Panc1 (cell line): ENCODE measurements around the gene PEPD. TPM values are rescaled to one million over a fixed set of nuclear protein-coding genes. Genes with fewer than 3 reads are reported as not detected.
"Not testable (repeated sequence)": the region's sequence is repeated elsewhere in the genome, so short reads cannot be mapped to it uniquely, and the experiment has no call there.

ENCODE experiments used
- ATAC-seq: fragments of 200-7000 bp; cut with Tn5 transposase; 2 replicates; pipeline ENCODE4 v1.9.1; 2020; ENCODE audit warnings: mild to moderate bottlenecking, moderate library complexity
- BruUV-seq: library from RNA; stranded (reverse); fragments of 400-500 nt; replicated peaks from 2 replicates; lab custom pipeline; 2021; lab: Mats Ljungman, UMichigan
- CTCF ChIA-PET: fragments of 300-600 bp; sonication (Branson Sonifier 250); formaldehyde crosslinking; loops from one replicate; lab custom pipeline; 2022; ENCODE audit warnings: antibody characterized with exemption; lab: Charles Lee
- POLR2A ChIA-PET: fragments of 300-600 bp; sonication (Branson Sonifier 250); formaldehyde crosslinking; loops from one replicate; lab custom pipeline; 2022; ENCODE audit warnings: antibody characterized with exemption; lab: Charles Lee
- DNase-seq: peaks from one replicate; pipeline ENCODE4 v3.0.0-alpha.2; 2010; ENCODE audit warnings: low read depth, low spot score
- H3K27ac ChIP-seq: 2 replicates; pipeline ENCODE4 v1.5.1; 2011; ENCODE audit warnings: mild to moderate bottlenecking, low read length, inconsistent platforms
- H3K27me3 ChIP-seq: fragments of 200-500 bp; sonication (Bioruptor generic); 2 replicates; pipeline ENCODE4 v1.6.0; 2014; ENCODE audit warnings: low read length, inconsistent platforms; ENCODE audit not compliant: control insufficient read depth, insufficient read depth
- H3K36me3 ChIP-seq: fragments of 200-500 bp; sonication (Bioruptor generic); 2 replicates; pipeline ENCODE4 v1.5.1; 2014; ENCODE audit warnings: inconsistent platforms, mild to moderate bottlenecking, low read length, moderate library complexity; ENCODE audit not compliant: control insufficient read depth, insufficient read depth
- H3K4me1 ChIP-seq: 2 replicates; pipeline ENCODE4 v1.5.1; 2011; ENCODE audit warnings: inconsistent platforms, mild to moderate bottlenecking, low read length, moderate library complexity; ENCODE audit not compliant: control insufficient read depth, insufficient read depth
- H3K4me3 ChIP-seq, 2 experiments: 2 replicates each; pipeline ENCODE4 v1.5.1; 2011 to 2012; ENCODE audit warnings: low read depth in 2 of 2, low read length in 2 of 2, mild to moderate bottlenecking in 2 of 2, inconsistent platforms in 1 of 2, moderate library complexity in 1 of 2
- H3K9me3 ChIP-seq: fragments of 200-500 bp; sonication (Bioruptor generic); 2 replicates; pipeline ENCODE4 v1.5.1; 2014; ENCODE audit warnings: low read depth, mild to moderate bottlenecking, inconsistent platforms, low read length, moderate library complexity; ENCODE audit not compliant: control insufficient read depth, insufficient read depth
- CTCF ChIP-seq: fragments of 450-650 bp; IDR thresholded peaks from 2 replicates; pipeline ENCODE4 v1.5.1; 2017; ENCODE audit warnings: mild to moderate bottlenecking
- POLR2AphosphoS5 ChIP-seq: IDR thresholded peaks from 2 replicates; pipeline ENCODE4 v1.6.1; 2012; ENCODE audit warnings: mild to moderate bottlenecking, low read depth, low read length, moderate library complexity
- REST ChIP-seq, 2 experiments: IDR thresholded peaks; 2 replicates each; pipeline ENCODE4 v1.6.1; 2011 to 2012; ENCODE audit warnings: low read depth in 2 of 2, control low read depth in 1 of 2, low read length in 1 of 2, mild to moderate bottlenecking in 1 of 2, moderate library complexity in 1 of 2; ENCODE audit not compliant: insufficient read depth in 1 of 2
- SIN3A ChIP-seq: IDR thresholded peaks from 2 replicates; pipeline ENCODE4 v1.6.1; 2012; ENCODE audit warnings: low read depth, mild to moderate bottlenecking, low read length, moderate library complexity, borderline replicate concordance; ENCODE audit not compliant: insufficient read depth
- TCF7L2 ChIP-seq: IDR thresholded peaks from 2 replicates; pipeline ENCODE4 v1.6.1; 2011; ENCODE audit warnings: mild to moderate bottlenecking, low read depth, low read length, inconsistent platforms
- in situ Hi-C: cut with HindIII; loops from 2 replicates; pipeline ENCODE4 v1.10.0; 2016; ENCODE audit warnings: low sequenced_read_pairs, low pct_unique_long_range_greater_than_20kb
- intact Hi-C: fragments of 100-400 bp; cut with micrococcal nuclease; formaldehyde crosslinking; loops from one replicate; pipeline ENCODE4 v1.10.0; 2022; ENCODE audit not compliant: unreplicated experiment
- total RNA-seq: library from RNA; stranded (reverse); gene quantifications from one replicate; pipeline ENCODE4 v1.2.1, GENCODE V29; 2021; ENCODE audit not compliant: unreplicated experiment

The PEPD gene
- total RNA-seq, 1 experiment from 2014 or later, result 102 TPM

- Histone ChIP-seq H3K9me3 (no peaks in the 10 kb centered on the region), H3K4me1 (no peaks in the 10 kb centered on the region), H3K27me3 (no peaks in the 10 kb centered on the region), H3K4me3 (no peak overlapping the region), H3K36me3 (no peaks in the 10 kb centered on the region), H3K27ac (no peak overlapping the region)
- no peak for ATAC-seq
- intact Hi-C loops (no loop called here), in situ Hi-C loops (no loop called here)
- no peak for DNase-seq
- POLR2A ChIA-PET, result interaction anchor here (0.6 kb wide), 1 partner anchor 554 kb away, joined by 5 read pairs; no protein-coding TSS in a partner anchor
- TF ChIP-seq TCF7L2 (no peak), REST (IDR thresholded peaks at IDR 0.05; ENCODE audit: insufficient read depth in 1 of 2, low read depth in 2 of 2, low read length in 1 of 2) (no peak), POLR2AphosphoS5 (no peak), CTCF (no peak), SIN3A (no peak)
- CTCF ChIA-PET, result no interaction called here
- BruUV-seq, result no TSS peak
These were observed 28.6 kb downstream of the PEPD start for GRCh38 chr19:33492951-33493350.

GRCh38 chr19:33492090-33492489 lies 29.5 kb downstream of the PEPD start:
- H3K36me3 ChIP-seq, result no peaks in the 10 kb centered on the region
- ChIA-PET CTCF (no interaction called here), POLR2A (interaction anchor here (0.6 kb wide), 2 partner anchors 555 to 1661 kb away, joined by 4 to 5 read pairs; no protein-coding TSS in a partner anchor)
- H3K4me1 ChIP-seq, result no peaks in the 10 kb centered on the region
- H3K27ac ChIP-seq, result no peak overlapping the region
- no TSS peak for BruUV-seq
- no peak for TF ChIP-seq CTCF
- no peak for TF ChIP-seq TCF7L2
- TF ChIP-seq SIN3A, result no peak
- no peak for TF ChIP-seq POLR2AphosphoS5
- TF ChIP-seq REST (IDR thresholded peaks at IDR 0.05; ENCODE audit: insufficient read depth in 1 of 2, low read depth in 2 of 2, low read length in 1 of 2), result no peak
- no peak overlapping the region for H3K4me3 ChIP-seq
- DNase-seq, result no peak
- intact Hi-C loops, result no loop called here
- ATAC-seq, result no peak
- in situ Hi-C loops, result no loop called here
- H3K9me3 ChIP-seq, result no peaks in the 10 kb centered on the region
- no peaks in the 10 kb centered on the region for H3K27me3 ChIP-seq

- DNase-seq, H3K4me1 ChIP-seq, intact Hi-C loops, H3K27ac ChIP-seq, in situ Hi-C loops, H3K4me3 ChIP-seq, H3K9me3 ChIP-seq, H3K36me3 ChIP-seq, BruUV-seq, CTCF ChIA-PET, ATAC-seq, POLR2A ChIA-PET, H3K27me3 ChIP-seq: not testable (repeated sequence)
These were observed 31.0 kb downstream of the PEPD start for GRCh38 chr19:33490596-33490995.
